PC-9 (cell line): Measurements from ENCODE around the gene CLIC5.

Experiments
- CTCF ChIP-seq: fragments of 200-600 bp; sonication (generic); conservative IDR thresholded peaks from 2 replicates; pipeline ENCODE4 v1.6.1; 2017; ENCODE audit warnings: mixed run types, antibody characterized with exemption, mild to moderate bottlenecking, moderate library complexity
- EZH2 ChIP-seq: fragments of 200-600 bp; sonication (generic); IDR thresholded peaks from 2 replicates; pipeline ENCODE4 v1.8.0; 2017; ENCODE audit warnings: antibody characterized with exemption, low read depth

- TF ChIP-seq CTCF (no peak), EZH2 (no peak)
Measured at GRCh38 chr6:45836438-45836824, 179.2 kb downstream of the CLIC5 start.
